ENCODE data around the gene BCL11B.

Gene BCL11B

GRCh38 chr14:99225436-99226203 lies 46.4 kb downstream of the BCL11B start:
- DNase-seq (ENCODE audit: low spot score in 2 of 2), result no peak
- H3K4me3 Mint-ChIP-seq, result peak overlapping the region; percentile 84
- no peak for ATAC-seq (replicated peaks; ENCODE audit: extremely low read depth, poor library complexity, severe bottlenecking)
- H3K9me3 Mint-ChIP-seq, result no peaks in the 10 kb centered on the region
- peaks cover 74% of the 10 kb centered on the region for H3K36me3 Mint-ChIP-seq (ENCODE audit: insufficient read depth)
- no peaks in the 10 kb centered on the region for H3K27me3 Mint-ChIP-seq
- peak overlapping the region; percentile 97 for H3K27ac Mint-ChIP-seq (ENCODE audit: low read depth)
- peaks cover 96% of the 10 kb centered on the region for H3K4me1 Mint-ChIP-seq

- Mint-ChIP-seq H3K27ac (ENCODE audit: low read depth) (peak overlapping the region; percentile 97), H3K4me1 (peaks cover 96% of the 10 kb centered on the region), H3K36me3 (ENCODE audit: insufficient read depth) (peaks cover 73% of the 10 kb centered on the region), H3K4me3 (peak overlapping the region; percentile 84), H3K27me3 (no peaks in the 10 kb centered on the region), H3K9me3 (no peaks in the 10 kb centered on the region)
- ATAC-seq (replicated peaks; ENCODE audit: extremely low read depth, poor library complexity, severe bottlenecking) (no peak), DNase-seq (ENCODE audit: low spot score in 2 of 2) (no peak)
Measured at GRCh38 chr14:99224948-99225347, 47.0 kb downstream of the BCL11B start.

GRCh38 chr14:99224116-99224910 lies 47.7 kb downstream of the BCL11B start:
- Mint-ChIP-seq H3K27me3 (no peaks in the 10 kb centered on the region), H3K36me3 (ENCODE audit: insufficient read depth) (peaks cover 70% of the 10 kb centered on the region), H3K9me3 (no peaks in the 10 kb centered on the region), H3K4me1 (peaks cover 94% of the 10 kb centered on the region), H3K27ac (ENCODE audit: low read depth) (peak overlapping the region; percentile 97), H3K4me3 (peak overlapping the region; percentile 84)
- ATAC-seq (replicated peaks; ENCODE audit: extremely low read depth, poor library complexity, severe bottlenecking), result no peak
- DNase-seq (ENCODE audit: low spot score in 2 of 2), result no peak

GRCh38 chr14:99221445-99221844 lies 50.6 kb downstream of the BCL11B start:
- Mint-ChIP-seq H3K27ac (ENCODE audit: low read depth) (no peak overlapping the region), H3K27me3 (no peaks in the 10 kb centered on the region), H3K9me3 (no peaks in the 10 kb centered on the region), H3K4me3 (no peak overlapping the region), H3K4me1 (peaks cover 92% of the 10 kb centered on the region), H3K36me3 (ENCODE audit: insufficient read depth) (peaks cover 69% of the 10 kb centered on the region)
- ATAC-seq (replicated peaks; ENCODE audit: extremely low read depth, poor library complexity, severe bottlenecking), result no peak
- no peak for DNase-seq (ENCODE audit: low spot score in 2 of 2)

- Mint-ChIP-seq H3K4me1 (peaks cover 91% of the 10 kb centered on the region), H3K27me3 (no peaks in the 10 kb centered on the region), H3K9me3 (no peaks in the 10 kb centered on the region), H3K27ac (ENCODE audit: low read depth) (peak overlapping the region; percentile 86), H3K4me3 (peak overlapping the region; percentile 64), H3K36me3 (ENCODE audit: insufficient read depth) (peaks cover 56% of the 10 kb centered on the region)
- DNase-seq (ENCODE audit: low spot score in 2 of 2) (no peak), ATAC-seq (replicated peaks; ENCODE audit: extremely low read depth, poor library complexity, severe bottlenecking) (no peak)
Measured at GRCh38 chr14:99217066-99217955, 54.7 kb downstream of the BCL11B start.

- peak overlapping the region; percentile 64 for H3K4me3 Mint-ChIP-seq
- H3K9me3 Mint-ChIP-seq, result no peaks in the 10 kb centered on the region
- ATAC-seq (replicated peaks; ENCODE audit: extremely low read depth, poor library complexity, severe bottlenecking) (no peak), DNase-seq (ENCODE audit: low spot score in 2 of 2) (no peak)
- H3K27ac Mint-ChIP-seq (ENCODE audit: low read depth), result peak overlapping the region; percentile 86
- H3K27me3 Mint-ChIP-seq, result no peaks in the 10 kb centered on the region
- H3K36me3 Mint-ChIP-seq (ENCODE audit: insufficient read depth), result peaks cover 57% of the 10 kb centered on the region
- peaks cover 92% of the 10 kb centered on the region for H3K4me1 Mint-ChIP-seq
Measured at GRCh38 chr14:99216191-99216590, 55.8 kb downstream of the BCL11B start.

- peak overlapping the region; percentile 92 for H3K27ac Mint-ChIP-seq (ENCODE audit: low read depth)
- H3K4me3 Mint-ChIP-seq, result peak overlapping the region; percentile 64
Measured at GRCh38 chr14:99215277-99215676, 56.7 kb downstream of the BCL11B start.

GRCh38 chr14:99214701-99215100 lies 57.3 kb downstream of the BCL11B start:
- ATAC-seq (replicated peaks; ENCODE audit: extremely low read depth, poor library complexity, severe bottlenecking) (no peak), DNase-seq (ENCODE audit: low spot score in 2 of 2) (no peak)
- no peaks in the 10 kb centered on the region for H3K9me3 Mint-ChIP-seq
- H3K27me3 Mint-ChIP-seq, result no peaks in the 10 kb centered on the region
- peaks cover 56% of the 10 kb centered on the region for H3K36me3 Mint-ChIP-seq (ENCODE audit: insufficient read depth)
- H3K27ac Mint-ChIP-seq (ENCODE audit: low read depth), result peak overlapping the region; percentile 92
- peaks cover 94% of the 10 kb centered on the region for H3K4me1 Mint-ChIP-seq
- H3K4me3 Mint-ChIP-seq, result peak overlapping the region; percentile 64

More at GRCh38 chr14:99215277-99215676, 56.7 kb downstream of the BCL11B start:
- peaks cover 94% of the 10 kb centered on the region for H3K4me1 Mint-ChIP-seq
- DNase-seq (ENCODE audit: low spot score in 2 of 2), result no peak
- H3K36me3 Mint-ChIP-seq (ENCODE audit: insufficient read depth), result peaks cover 56% of the 10 kb centered on the region
- H3K9me3 Mint-ChIP-seq, result no peaks in the 10 kb centered on the region
- ATAC-seq (replicated peaks; ENCODE audit: extremely low read depth, poor library complexity, severe bottlenecking), result no peak
- H3K27me3 Mint-ChIP-seq, result no peaks in the 10 kb centered on the region

GRCh38 chr14:99213527-99213971 lies 58.4 kb downstream of the BCL11B start:
- H3K4me3 Mint-ChIP-seq, result peak overlapping the region; percentile 64
- H3K27ac Mint-ChIP-seq (ENCODE audit: low read depth), result peak overlapping the region; percentile 92
- no peaks in the 10 kb centered on the region for H3K9me3 Mint-ChIP-seq
- DNase-seq (ENCODE audit: low spot score in 2 of 2) (no peak), ATAC-seq (replicated peaks; ENCODE audit: extremely low read depth, poor library complexity, severe bottlenecking) (peak; percentile 15)
- peaks cover 57% of the 10 kb centered on the region for H3K36me3 Mint-ChIP-seq (ENCODE audit: insufficient read depth)
- peaks cover 96% of the 10 kb centered on the region for H3K4me1 Mint-ChIP-seq
- H3K27me3 Mint-ChIP-seq, result no peaks in the 10 kb centered on the region

- ATAC-seq (replicated peaks; ENCODE audit: extremely low read depth, poor library complexity, severe bottlenecking) (no peak), DNase-seq (ENCODE audit: low spot score in 2 of 2) (no peak)
- Mint-ChIP-seq H3K36me3 (ENCODE audit: insufficient read depth) (peaks cover 52% of the 10 kb centered on the region), H3K27ac (ENCODE audit: low read depth) (peak overlapping the region; percentile 92), H3K9me3 (no peaks in the 10 kb centered on the region), H3K4me1 (peaks cover 96% of the 10 kb centered on the region), H3K4me3 (peak overlapping the region; percentile 64), H3K27me3 (no peaks in the 10 kb centered on the region)
Measured at GRCh38 chr14:99213101-99213500, 58.9 kb downstream of the BCL11B start.

GRCh38 chr14:99212646-99213045 lies 59.4 kb downstream of the BCL11B start:
- DNase-seq (ENCODE audit: low spot score in 2 of 2), result no peak
- Mint-ChIP-seq H3K36me3 (ENCODE audit: insufficient read depth) (peaks cover 54% of the 10 kb centered on the region), H3K4me1 (peaks cover 98% of the 10 kb centered on the region)

GRCh38 chr14:99212199-99212598 lies 59.8 kb downstream of the BCL11B start:
- DNase-seq (ENCODE audit: low spot score in 2 of 2), result no peak
- H3K4me1 Mint-ChIP-seq, result peaks cover 98% of the 10 kb centered on the region
- no peaks in the 10 kb centered on the region for H3K27me3 Mint-ChIP-seq
- no peaks in the 10 kb centered on the region for H3K9me3 Mint-ChIP-seq
- ATAC-seq (replicated peaks; ENCODE audit: extremely low read depth, poor library complexity, severe bottlenecking), result no peak
- peak overlapping the region; percentile 92 for H3K27ac Mint-ChIP-seq (ENCODE audit: low read depth)
- H3K4me3 Mint-ChIP-seq, result peak overlapping the region; percentile 64
- peaks cover 52% of the 10 kb centered on the region for H3K36me3 Mint-ChIP-seq (ENCODE audit: insufficient read depth)

More at GRCh38 chr14:99212646-99213045, 59.4 kb downstream of the BCL11B start:
- ATAC-seq (replicated peaks; ENCODE audit: extremely low read depth, poor library complexity, severe bottlenecking), result no peak
- H3K27me3 Mint-ChIP-seq, result no peaks in the 10 kb centered on the region
- peak overlapping the region; percentile 92 for H3K27ac Mint-ChIP-seq (ENCODE audit: low read depth)
- no peaks in the 10 kb centered on the region for H3K9me3 Mint-ChIP-seq
- peak overlapping the region; percentile 64 for H3K4me3 Mint-ChIP-seq

Data from central memory CD8-positive, alpha-beta T cell (primary cell).